Ascending aorta (tissue), 2 donors: Measurements from ENCODE around the gene CAMP. TPM values are rescaled to one million over a fixed set of nuclear protein-coding genes. Genes with fewer than 3 reads are reported as not detected.

Experiments
- DNase-seq, 2 donors: peaks; one replicate each; pipeline ENCODE4 v3.0.0-alpha.2; 2019; ENCODE audit warnings: low spot score in 2 of 2
- H3K27ac ChIP-seq, 2 donors: fragments of 200-600 bp; sonication (generic); one replicate each; pipeline ENCODE4 v1.5.1; 2016 to 2017; ENCODE audit warnings: mild to moderate bottlenecking in 1 of 2
- H3K27me3 ChIP-seq: fragments of 200-600 bp; sonication (generic); one replicate; pipeline ENCODE4 v1.5.1; 2017
- H3K36me3 ChIP-seq, 2 donors: fragments of 200-600 bp; sonication (generic); one replicate each; pipeline ENCODE4 v1.5.1; 2016
- H3K4me1 ChIP-seq, 2 donors: fragments of 200-600 bp; sonication (generic); one replicate each; pipeline ENCODE4 v1.5.1; 2016 to 2017; ENCODE audit warnings: mild to moderate bottlenecking in 1 of 2
- H3K4me3 ChIP-seq, 2 donors: fragments of 200-600 bp; sonication (generic); one replicate each; pipeline ENCODE4 v1.5.1; 2016 to 2017; ENCODE audit warnings: mild to moderate bottlenecking in 1 of 2
- H3K9me3 ChIP-seq, 2 donors: fragments of 200-600 bp; sonication (generic); one replicate each; pipeline ENCODE4 v1.5.1; 2016
- intact Hi-C: fragments of 100-400 bp; cut with DNase I; formaldehyde crosslinking; loops from one replicate; pipeline ENCODE4 v1.15.1; 2023
- total RNA-seq: library from RNA; depleted of rRNA; stranded (reverse); fragments of >200 nt; gene quantifications from one replicate; pipeline ENCODE4 v1.1.0, GENCODE V29; 2016
- TF ChIP-seq, protein P1 (sequence below), 3 experiments: fragments of 200-600 bp in 2 of 3; fragments of 450-650 bp in 1 of 3; sonication (generic) in 2 of 3; IDR thresholded peaks; one replicate each; pipeline ENCODE4 v1.5.1; 2016 to 2019; ENCODE audit warnings: antibody characterized with exemption in 3 of 3, mild to moderate bottlenecking in 1 of 3, moderate library complexity in 1 of 3

CAMP gene
- total RNA-seq, 1 donor from 2014 or later = not detected

DNA sequence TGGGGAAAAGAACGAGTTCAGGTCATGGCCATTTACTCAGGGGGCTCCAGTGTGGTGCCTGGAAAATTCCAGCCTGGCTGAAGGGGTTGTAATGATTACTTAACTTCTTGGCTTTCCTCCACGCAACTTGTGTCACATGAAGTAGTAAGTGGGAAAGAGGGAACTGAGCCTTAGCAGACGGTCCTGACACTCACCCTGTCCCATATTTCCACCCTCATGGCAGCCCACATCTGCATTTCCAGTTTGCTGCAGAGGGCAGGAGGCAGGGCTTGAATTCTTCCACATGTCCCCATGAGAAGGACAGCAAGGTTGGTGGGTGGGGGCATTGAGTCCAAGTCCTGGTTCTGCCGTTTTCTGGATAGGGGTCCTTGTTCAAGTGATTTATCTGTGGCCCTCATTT lies 7.8 kb upstream of the CAMP start:
- Histone ChIP-seq H3K4me1 (peaks cover 8 to 15% of the 10 kb centered on the region in 2 donors), H3K27me3 (no peaks in the 10 kb centered on the region), H3K36me3 (no peaks in the 10 kb centered on the region), H3K27ac (peak overlapping the region; percentile 65 to 70), H3K4me3 (no peak overlapping the region), H3K9me3 (no peaks in the 10 kb centered on the region)
- intact Hi-C loops = no loop called here
- peak in 1 of 2 donors; percentile 68 for DNase-seq
- TF ChIP-seq, protein P1, sequence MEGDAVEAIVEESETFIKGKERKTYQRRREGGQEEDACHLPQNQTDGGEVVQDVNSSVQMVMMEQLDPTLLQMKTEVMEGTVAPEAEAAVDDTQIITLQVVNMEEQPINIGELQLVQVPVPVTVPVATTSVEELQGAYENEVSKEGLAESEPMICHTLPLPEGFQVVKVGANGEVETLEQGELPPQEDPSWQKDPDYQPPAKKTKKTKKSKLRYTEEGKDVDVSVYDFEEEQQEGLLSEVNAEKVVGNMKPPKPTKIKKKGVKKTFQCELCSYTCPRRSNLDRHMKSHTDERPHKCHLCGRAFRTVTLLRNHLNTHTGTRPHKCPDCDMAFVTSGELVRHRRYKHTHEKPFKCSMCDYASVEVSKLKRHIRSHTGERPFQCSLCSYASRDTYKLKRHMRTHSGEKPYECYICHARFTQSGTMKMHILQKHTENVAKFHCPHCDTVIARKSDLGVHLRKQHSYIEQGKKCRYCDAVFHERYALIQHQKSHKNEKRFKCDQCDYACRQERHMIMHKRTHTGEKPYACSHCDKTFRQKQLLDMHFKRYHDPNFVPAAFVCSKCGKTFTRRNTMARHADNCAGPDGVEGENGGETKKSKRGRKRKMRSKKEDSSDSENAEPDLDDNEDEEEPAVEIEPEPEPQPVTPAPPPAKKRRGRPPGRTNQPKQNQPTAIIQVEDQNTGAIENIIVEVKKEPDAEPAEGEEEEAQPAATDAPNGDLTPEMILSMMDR (IDR thresholded peaks at IDR 0.05) = no peak

DNA sequence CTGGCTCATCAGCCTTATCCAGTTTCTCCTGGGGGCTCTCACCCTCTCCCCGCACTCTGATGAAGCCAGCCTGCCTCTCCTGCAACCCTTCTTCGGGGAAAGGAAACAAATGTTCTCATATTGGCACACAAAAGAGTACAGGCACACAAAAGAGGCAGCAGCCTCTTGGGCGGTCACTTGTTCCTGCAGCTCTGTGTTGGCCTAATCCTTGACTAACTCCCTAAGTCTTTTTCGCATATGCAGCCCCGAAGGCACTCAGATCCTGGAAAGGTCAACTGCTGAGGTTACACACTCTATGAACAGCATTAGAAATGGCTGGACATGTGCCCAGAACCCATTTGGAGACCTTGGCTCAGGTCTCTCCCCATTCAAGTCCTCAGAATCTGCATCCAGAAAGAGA lies 7.4 kb upstream of the CAMP start:
- intact Hi-C loops = no loop called here
- peak; percentile 27 to 68 for DNase-seq
- H3K9me3 ChIP-seq = no peaks in the 10 kb centered on the region
- no peak overlapping the region for H3K4me3 ChIP-seq
- H3K27ac ChIP-seq = peak overlapping the region; percentile 65 to 70
- H3K27me3 ChIP-seq = no peaks in the 10 kb centered on the region
- TF ChIP-seq, protein P1 (IDR thresholded peaks at IDR 0.05) = no peak
- H3K4me1 ChIP-seq = peaks cover 8 to 15% of the 10 kb centered on the region in 2 donors
- no peaks in the 10 kb centered on the region for H3K36me3 ChIP-seq

DNA sequence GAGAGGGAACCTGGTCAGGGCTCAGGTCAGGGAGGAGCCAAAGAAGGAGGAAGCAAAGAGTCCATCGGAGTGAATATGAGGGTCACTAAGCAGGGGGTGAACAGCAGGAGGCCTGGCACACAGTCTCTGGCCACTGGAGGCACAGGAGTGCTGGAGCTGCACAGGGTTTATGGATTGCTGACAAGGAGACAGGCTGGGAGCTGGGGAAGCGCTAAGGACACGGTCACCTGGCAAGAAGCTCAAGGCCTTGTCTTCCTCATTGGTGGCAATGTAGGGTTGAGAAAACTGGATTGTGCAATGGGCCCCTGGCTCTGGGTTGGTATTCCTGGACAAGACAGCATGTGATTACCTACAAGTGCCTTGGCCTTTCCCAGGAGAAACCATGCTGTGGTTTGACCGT lies 5.8 kb upstream of the CAMP start:
- no peak for DNase-seq
- Histone ChIP-seq H3K27ac (no peak overlapping the region), H3K36me3 (no peaks in the 10 kb centered on the region), H3K9me3 (no peaks in the 10 kb centered on the region), H3K27me3 (no peaks in the 10 kb centered on the region), H3K4me3 (no peak overlapping the region), H3K4me1 (peaks cover 8 to 15% of the 10 kb centered on the region in 2 donors)
- TF ChIP-seq, protein P1 (IDR thresholded peaks at IDR 0.05) = no peak
- intact Hi-C loops = no loop called here

DNA sequence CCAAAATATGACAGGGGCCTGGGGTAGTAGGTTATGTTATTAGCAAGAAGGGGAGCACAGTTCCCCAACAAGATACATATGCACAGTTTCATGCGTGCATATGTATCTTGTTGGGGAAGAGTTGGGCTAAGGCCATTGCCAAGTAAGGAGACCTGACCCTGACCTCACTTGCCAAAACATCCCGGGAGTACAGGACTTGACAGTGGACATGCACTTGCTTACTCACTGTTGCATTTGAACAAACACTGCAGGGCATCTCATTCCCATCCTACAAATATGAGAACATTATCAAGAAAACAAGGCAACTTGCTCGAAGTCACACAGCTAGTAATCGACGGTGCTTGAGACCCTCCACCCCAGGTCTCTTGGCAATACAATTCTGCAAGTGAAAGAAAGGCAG lies 4.8 kb upstream of the CAMP start:
- Histone ChIP-seq H3K4me3 (no peak overlapping the region), H3K4me1 (peaks cover 8 to 15% of the 10 kb centered on the region in 2 donors), H3K9me3 (no peaks in the 10 kb centered on the region), H3K36me3 (no peaks in the 10 kb centered on the region), H3K27ac (no peak overlapping the region), H3K27me3 (no peaks in the 10 kb centered on the region)
- TF ChIP-seq, protein P1 (IDR thresholded peaks at IDR 0.05) = no peak
- no peak for DNase-seq
- intact Hi-C loops = no loop called here

DNA sequence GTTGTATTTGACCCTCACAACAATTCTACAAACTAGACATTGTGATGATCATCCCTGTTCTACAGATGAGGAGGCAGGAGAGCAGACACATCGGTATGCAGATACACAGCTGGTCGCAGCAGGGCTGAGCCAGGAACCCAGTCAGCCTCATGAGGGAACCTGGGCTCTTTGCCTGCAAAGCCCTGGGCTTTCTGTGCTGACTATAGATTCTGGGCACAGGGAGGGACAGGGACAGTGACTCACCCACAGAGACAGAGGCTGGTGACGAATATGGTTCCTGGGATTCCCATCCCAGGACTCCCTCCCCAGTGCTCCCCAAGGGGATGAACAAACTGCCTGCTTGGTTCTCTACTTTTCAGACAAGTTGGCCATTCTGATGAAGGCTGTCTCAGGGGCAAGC lies 3.8 kb upstream of the CAMP start:
- DNase-seq = no peak
- intact Hi-C loops = no loop called here
- Histone ChIP-seq H3K4me1 (peaks cover 8 to 15% of the 10 kb centered on the region in 2 donors), H3K9me3 (no peaks in the 10 kb centered on the region), H3K36me3 (no peaks in the 10 kb centered on the region), H3K27ac (no peak overlapping the region), H3K27me3 (no peaks in the 10 kb centered on the region), H3K4me3 (no peak overlapping the region)
- TF ChIP-seq, protein P1 (IDR thresholded peaks at IDR 0.05) = no peak

DNA sequence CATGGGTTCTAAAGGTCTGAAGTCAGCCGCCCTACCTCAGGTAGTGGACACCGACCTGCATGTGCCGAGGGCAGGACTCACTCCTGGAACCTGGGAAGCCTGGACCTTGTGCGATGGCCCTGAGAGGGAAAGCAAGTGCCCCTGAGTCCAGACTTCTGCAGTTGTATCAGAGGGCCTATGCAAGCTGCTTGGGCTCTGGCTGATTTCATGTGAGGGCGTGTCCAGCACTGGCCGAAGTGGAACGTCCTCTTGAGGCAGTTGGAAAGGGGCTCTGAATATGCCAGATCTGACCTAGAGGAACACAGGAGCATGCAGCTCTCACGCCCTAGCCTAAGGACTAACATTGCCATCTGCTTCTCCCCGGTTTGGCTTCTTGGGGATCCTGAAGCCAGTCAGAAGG lies 2.5 kb upstream of the CAMP start:
- no peaks in the 10 kb centered on the region for H3K9me3 ChIP-seq
- intact Hi-C loops = no loop called here
- H3K36me3 ChIP-seq = no peaks in the 10 kb centered on the region
- no peak for DNase-seq
- H3K4me1 ChIP-seq = peaks cover 4 to 5% of the 10 kb centered on the region in 2 donors
- no peaks in the 10 kb centered on the region for H3K27me3 ChIP-seq
- TF ChIP-seq, protein P1 (IDR thresholded peaks at IDR 0.05) = no peak
- no peak overlapping the region for H3K27ac ChIP-seq
- H3K4me3 ChIP-seq = no peak overlapping the region
